ES-I3 (cell line): ENCODE data around the gene SDCBP2.

ENCODE experiments used
- H3K36me3 ChIP-seq: 2 replicates; pipeline ENCODE4 v1.6.1; 2013; ENCODE audit warnings: mild to moderate bottlenecking, low read length, control low read depth, moderate library complexity; ENCODE audit not compliant: insufficient read depth
- H3K4me1 ChIP-seq: 2 replicates; pipeline ENCODE4 v1.6.1; 2013; ENCODE audit warnings: mild to moderate bottlenecking, control low read depth, low read length; ENCODE audit not compliant: insufficient read depth
- H3K9ac ChIP-seq: 2 replicates; pipeline ENCODE4 v1.6.1; 2013; ENCODE audit warnings: low read depth, mild to moderate bottlenecking, low read length, moderate library complexity
- H3K9me3 ChIP-seq: 2 replicates; pipeline ENCODE4 v1.6.1; 2013; ENCODE audit warnings: mild to moderate bottlenecking, low read length, moderate library complexity; ENCODE audit not compliant: control insufficient read depth, insufficient read depth

The SDCBP2 gene

GRCh38 chr20:1306316-1307135 lies 22.4 kb downstream of the SDCBP2 start:
- Histone ChIP-seq H3K4me1 (peaks cover 6% of the 10 kb centered on the region; the same call in 1 of the 2 replicates), H3K9ac (no peak overlapping the region), H3K36me3 (no peaks in the 10 kb centered on the region), H3K9me3 (no peaks in the 10 kb centered on the region)

DNA sequence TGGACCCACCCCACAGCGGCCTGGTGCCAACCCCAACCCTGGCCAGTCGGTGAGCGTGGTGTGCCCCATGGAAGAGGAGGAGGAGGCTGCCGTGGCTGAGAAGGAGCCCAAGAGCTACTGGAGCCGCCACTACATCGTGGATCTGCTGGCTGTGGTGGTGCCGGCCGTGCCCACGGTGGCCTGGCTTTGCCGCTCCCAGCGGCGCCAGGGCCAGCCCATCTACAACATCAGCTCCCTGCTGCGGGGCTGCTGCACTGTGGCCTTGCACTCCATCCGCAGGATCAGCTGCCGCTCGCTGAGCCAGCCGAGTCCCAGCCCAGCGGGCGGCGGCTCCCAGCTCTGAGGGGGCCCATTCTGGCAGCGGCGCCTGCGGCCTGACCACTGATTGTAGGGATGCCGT lies 23.2 kb downstream of the SDCBP2 start:
- no peaks in the 10 kb centered on the region for H3K36me3 ChIP-seq

GRCh38 chr20:1304710-1305515 lies 24.0 kb downstream of the SDCBP2 start:
- H3K9me3 ChIP-seq, result no peaks in the 10 kb centered on the region
- no peak overlapping the region for H3K9ac ChIP-seq

More for the DNA sequence above, 23.2 kb downstream of the SDCBP2 start:
- H3K4me1 ChIP-seq, result peaks cover 11% of the 10 kb centered on the region
- no peaks in the 10 kb centered on the region for H3K9me3 ChIP-seq
- no peak overlapping the region for H3K9ac ChIP-seq

GRCh38 chr20:1302685-1303541 lies 26.0 kb downstream of the SDCBP2 start:
- Histone ChIP-seq H3K9ac (no peak overlapping the region), H3K9me3 (no peaks in the 10 kb centered on the region), H3K36me3 (no peaks in the 10 kb centered on the region), H3K4me1 (peaks cover 7% of the 10 kb centered on the region)

More at GRCh38 chr20:1304710-1305515, 24.0 kb downstream of the SDCBP2 start:
- Histone ChIP-seq H3K4me1 (peaks cover 13% of the 10 kb centered on the region), H3K36me3 (no peaks in the 10 kb centered on the region)

GRCh38 chr20:1301031-1301529 lies 27.9 kb downstream of the SDCBP2 start:
- Histone ChIP-seq H3K4me1 (peaks cover 7% of the 10 kb centered on the region), H3K36me3 (no peaks in the 10 kb centered on the region), H3K9me3 (no peaks in the 10 kb centered on the region), H3K9ac (no peak overlapping the region)

DNA sequence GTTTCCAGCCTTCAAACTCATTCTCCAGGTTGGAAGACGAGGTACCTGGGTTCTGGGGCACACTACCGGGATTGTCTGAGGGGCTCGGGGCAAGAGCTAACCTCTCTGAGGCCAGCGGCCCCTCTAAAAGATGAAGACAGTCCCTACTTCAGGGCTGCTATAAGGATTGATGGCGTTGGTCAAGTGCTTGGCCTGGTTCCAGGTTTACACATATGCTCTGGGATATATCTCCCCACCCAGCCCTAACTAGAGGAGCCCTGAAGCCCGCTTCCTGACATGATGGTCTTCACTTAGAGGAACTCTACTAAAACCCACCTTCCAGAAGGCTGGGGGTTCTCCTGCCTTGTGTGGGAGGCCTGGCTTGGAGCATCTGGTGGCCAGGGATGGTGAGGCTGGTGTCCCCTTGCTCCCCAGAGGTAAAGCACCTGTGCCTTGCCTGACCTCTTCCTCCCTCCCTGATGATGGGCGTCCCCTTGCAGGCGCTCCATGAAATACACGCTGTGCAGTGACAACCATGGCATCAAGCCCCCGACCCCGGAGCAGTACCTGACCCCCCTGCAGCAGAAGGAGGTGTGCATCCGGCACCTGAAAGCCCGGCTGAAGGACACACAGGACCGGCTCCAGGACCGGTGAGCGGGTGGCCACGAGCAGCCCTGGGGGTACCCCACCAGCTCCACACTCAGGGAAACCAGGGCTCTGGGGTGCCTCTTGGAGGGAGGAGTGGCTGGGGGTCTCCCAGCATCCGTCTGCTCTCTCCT lies 28.7 kb downstream of the SDCBP2 start:
- H3K4me1 ChIP-seq, result peaks cover 7% of the 10 kb centered on the region
- H3K9ac ChIP-seq, result no peak overlapping the region
- H3K36me3 ChIP-seq, result no peaks in the 10 kb centered on the region
- no peaks in the 10 kb centered on the region for H3K9me3 ChIP-seq

DNA sequence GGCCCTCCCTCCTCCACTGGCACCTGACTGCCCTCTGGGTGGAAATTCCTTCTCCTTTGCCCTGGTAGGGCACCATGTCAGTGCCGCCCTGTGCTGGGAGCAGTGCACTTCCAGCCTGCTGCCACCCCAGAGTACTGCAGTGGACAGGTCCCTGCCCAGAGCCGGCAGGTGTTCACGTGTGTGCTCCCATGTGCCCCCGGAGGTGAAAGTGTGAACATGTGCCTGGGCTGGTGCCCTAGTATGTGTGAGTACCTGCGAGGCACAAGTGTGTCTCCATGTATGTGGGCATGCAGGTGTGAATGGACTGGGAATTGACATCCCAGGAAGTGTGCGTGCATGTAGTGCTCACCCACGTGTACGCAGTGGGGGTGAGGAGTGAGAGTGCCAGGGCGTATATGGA lies 29.4 kb downstream of the SDCBP2 start:
- no peak overlapping the region for H3K9ac ChIP-seq
- H3K4me1 ChIP-seq, result peaks cover 7% of the 10 kb centered on the region
- no peaks in the 10 kb centered on the region for H3K36me3 ChIP-seq
- H3K9me3 ChIP-seq, result no peaks in the 10 kb centered on the region

DNA sequence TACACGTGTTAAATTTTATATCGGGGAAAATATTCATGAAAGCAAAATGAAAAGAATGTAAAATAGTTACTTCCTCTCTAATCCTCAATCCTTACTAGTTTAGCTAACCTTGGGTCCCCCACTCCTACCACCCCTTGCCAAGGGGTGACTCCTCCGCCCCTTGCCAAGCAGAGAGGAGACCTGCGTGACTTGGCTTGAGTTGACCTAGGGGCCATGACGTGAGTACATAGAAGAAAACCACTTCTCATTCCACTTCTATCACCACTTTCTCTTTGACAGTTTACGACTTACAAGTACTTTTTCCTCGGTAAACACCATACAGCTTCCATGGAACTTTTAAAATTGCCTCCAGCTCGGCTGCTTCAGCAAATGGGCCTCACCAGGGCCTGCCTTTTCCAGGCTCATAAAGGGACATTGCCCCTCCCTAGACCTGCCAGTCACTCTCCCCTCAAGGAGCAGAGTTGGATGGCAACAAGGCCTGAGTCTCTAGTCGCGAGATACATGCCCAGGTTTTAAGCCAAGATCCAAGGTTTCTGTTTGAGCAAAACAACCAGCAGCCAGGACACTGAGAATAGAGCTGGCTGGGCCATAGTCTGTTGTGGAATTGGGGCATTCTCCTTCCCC lies 29.9 kb downstream of the SDCBP2 start:
- Histone ChIP-seq H3K4me1 (peaks cover 7% of the 10 kb centered on the region), H3K9ac (no peak overlapping the region), H3K36me3 (no peaks in the 10 kb centered on the region), H3K9me3 (no peaks in the 10 kb centered on the region)

DNA sequence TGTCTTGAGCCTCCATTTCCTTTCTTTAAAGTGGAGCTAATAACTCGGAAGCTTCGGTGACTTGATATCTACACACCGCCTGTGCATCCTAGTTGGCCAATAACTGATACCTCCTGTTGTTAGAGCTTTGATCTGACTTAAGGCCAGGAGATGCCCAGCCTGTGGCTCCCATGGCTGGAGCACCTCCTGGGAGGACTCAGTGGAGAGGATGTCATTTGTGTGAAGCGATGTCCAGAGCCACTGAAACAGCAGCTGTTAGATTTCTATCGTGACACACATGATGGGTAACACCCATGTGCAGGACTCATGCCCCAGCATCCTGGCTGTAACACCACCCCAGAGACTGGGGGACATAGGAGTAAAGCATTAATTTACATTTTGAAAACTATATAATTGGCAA lies 30.8 kb downstream of the SDCBP2 start:
- H3K4me1 ChIP-seq, result peaks cover 7% of the 10 kb centered on the region
- no peaks in the 10 kb centered on the region for H3K9me3 ChIP-seq
- no peak overlapping the region for H3K9ac ChIP-seq
- no peaks in the 10 kb centered on the region for H3K36me3 ChIP-seq

DNA sequence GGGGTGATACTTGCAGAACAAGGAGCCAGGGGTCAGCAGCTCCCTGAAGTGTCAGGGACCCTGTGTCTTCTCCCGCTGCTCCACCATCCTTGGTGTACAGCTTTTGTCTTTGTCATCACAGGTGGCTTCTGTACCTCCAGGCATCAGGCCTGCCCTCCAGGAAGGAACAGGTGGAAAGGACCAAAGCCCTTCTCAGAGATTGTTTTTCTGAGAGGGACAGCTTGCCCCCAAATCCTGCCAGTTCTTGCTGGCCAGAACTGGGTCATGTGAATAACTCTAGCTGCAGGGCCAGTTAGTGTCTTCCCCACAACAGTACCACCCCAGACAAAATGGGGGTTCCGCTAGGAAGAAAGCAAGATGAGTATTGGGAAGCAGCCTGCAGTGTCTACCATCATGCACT lies 31.5 kb downstream of the SDCBP2 start:
- peaks cover 7% of the 10 kb centered on the region for H3K4me1 ChIP-seq
- H3K36me3 ChIP-seq, result no peaks in the 10 kb centered on the region
- no peaks in the 10 kb centered on the region for H3K9me3 ChIP-seq
- no peak overlapping the region for H3K9ac ChIP-seq

DNA sequence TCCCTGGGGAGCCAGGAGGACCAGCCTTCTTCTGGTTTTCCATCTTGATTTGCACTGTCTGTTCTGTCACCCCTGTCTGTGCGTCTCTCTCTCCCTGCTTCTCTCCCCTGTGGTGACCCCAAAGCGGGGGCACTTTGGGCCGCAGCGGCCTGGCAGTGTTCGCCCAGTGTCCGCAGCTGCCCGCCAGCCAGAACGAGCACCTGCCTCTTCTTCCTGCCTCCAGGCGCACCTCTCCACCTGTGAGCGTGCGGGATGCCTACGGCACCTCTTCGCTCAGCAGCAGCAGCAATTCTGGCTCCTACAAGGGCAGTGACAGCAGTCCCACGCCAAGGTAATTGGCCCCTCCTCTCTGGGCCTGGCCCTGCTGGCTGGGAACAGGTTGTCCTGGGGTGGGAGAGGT lies 32.0 kb downstream of the SDCBP2 start:
- Histone ChIP-seq H3K9ac (no peak overlapping the region), H3K9me3 (no peaks in the 10 kb centered on the region), H3K4me1 (peaks cover 7% of the 10 kb centered on the region), H3K36me3 (no peaks in the 10 kb centered on the region)

- H3K9me3 ChIP-seq, result no peaks in the 10 kb centered on the region
- no peaks in the 10 kb centered on the region for H3K36me3 ChIP-seq
- peaks cover 6% of the 10 kb centered on the region for H3K4me1 ChIP-seq
- no peak overlapping the region for H3K9ac ChIP-seq
Measured at GRCh38 chr20:1296117-1296610, 32.8 kb downstream of the SDCBP2 start.

DNA sequence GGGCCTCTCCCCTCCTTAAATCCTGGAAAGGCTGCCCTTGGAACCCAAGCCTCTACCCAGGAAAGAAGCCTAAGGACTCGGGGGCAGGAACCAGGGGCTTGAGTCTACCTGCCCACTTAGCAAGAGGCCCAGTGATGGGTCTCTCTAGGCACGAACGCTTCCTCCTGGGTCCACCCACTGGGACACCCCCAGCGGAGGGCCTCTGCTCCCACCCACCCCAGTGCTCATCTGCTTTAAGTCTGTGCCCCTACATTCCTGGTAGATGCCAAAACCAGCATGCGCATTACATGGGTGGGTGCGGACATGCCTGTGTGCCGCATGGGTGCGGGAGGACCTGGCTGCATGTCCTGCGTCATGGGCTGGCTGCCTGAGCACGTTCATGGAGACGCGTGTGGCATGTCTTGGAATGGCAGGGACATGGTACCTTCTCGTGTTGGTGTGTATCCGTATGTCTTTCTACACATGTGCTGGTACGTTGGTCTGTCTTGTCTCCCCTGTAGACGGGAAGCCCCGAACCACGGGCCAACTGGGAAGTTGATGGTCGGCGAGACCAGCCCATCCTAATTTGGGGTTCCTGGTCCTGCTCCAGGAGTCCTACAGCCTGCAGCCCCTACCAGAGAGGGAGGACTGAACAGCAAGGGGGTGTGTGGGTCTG lies 33.5 kb downstream of the SDCBP2 start:
- Histone ChIP-seq H3K36me3 (no peaks in the 10 kb centered on the region), H3K4me1 (no peaks in the 10 kb centered on the region), H3K9me3 (no peaks in the 10 kb centered on the region), H3K9ac (no peak overlapping the region)
